Endothelial cell of umbilical vein (primary cell): ENCODE results near the gene GGA2.

ENCODE experiments used
- EZH2 ChIP-seq: IDR thresholded peaks from 2 replicates; pipeline ENCODE4 v1.6.1; 2012; ENCODE audit warnings: borderline replicate concordance, low read depth, mild to moderate bottlenecking, moderate library complexity, low read length, inconsistent platforms; ENCODE audit not compliant: severe bottlenecking
- FOS ChIP-seq: IDR thresholded peaks from 2 replicates; pipeline ENCODE4 v1.6.1; 2011; ENCODE audit warnings: mild to moderate bottlenecking, low read length, moderate library complexity, borderline replicate concordance; ENCODE audit not compliant: insufficient read depth
- POLR2A ChIP-seq: IDR thresholded peaks from 2 replicates; pipeline ENCODE4 v1.6.1; 2012; ENCODE audit warnings: low read depth, mild to moderate bottlenecking, control low read depth, low read length
- POLR2AphosphoS5 ChIP-seq: IDR thresholded peaks from 2 replicates; pipeline ENCODE4 v1.6.1; 2012; ENCODE audit warnings: low read depth, mild to moderate bottlenecking, control low read depth, low read length, moderate library complexity; ENCODE audit not compliant: insufficient read depth
- TF ChIP-seq, protein P1 (sequence below), 2 donors: IDR thresholded peaks; 1 replicate in 1 of 2; 2 replicates in 1 of 2; pipeline ENCODE4 v1.5.1; 2011; ENCODE audit warnings: low read length in 2 of 2, mild to moderate bottlenecking in 2 of 2, moderate library complexity in 2 of 2, control low read depth in 1 of 2, inconsistent platforms in 1 of 2, low read depth in 1 of 2; ENCODE audit not compliant: insufficient read depth in 1 of 2; ENCODE audit errors: extremely low read depth in 1 of 2
- TF ChIP-seq, protein P2 (sequence below): IDR thresholded peaks from 2 replicates; pipeline ENCODE4 v1.6.1; 2011; ENCODE audit not compliant: insufficient read depth, insufficient read length

DNA sequence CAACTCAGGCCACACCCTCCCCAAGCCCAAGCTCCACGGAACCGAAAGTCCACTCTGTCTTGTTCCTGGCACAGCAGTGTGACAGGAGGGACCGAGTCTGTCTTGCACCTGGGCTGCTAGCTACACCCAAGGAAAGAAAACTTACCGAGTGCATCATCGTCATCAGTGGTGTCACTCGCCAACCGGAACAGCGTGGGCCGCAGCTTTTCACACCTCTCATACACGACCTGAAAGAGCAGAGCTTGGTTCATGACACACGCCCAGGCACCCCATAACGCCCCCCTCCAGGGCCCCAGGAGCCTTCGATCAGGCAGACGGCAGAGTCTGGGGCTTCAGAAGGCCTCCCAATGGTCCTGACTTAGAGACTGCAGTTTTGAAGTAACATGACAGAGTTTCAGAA lies 27.5 kb downstream of the GGA2 start:
- TF ChIP-seq, protein P1, sequence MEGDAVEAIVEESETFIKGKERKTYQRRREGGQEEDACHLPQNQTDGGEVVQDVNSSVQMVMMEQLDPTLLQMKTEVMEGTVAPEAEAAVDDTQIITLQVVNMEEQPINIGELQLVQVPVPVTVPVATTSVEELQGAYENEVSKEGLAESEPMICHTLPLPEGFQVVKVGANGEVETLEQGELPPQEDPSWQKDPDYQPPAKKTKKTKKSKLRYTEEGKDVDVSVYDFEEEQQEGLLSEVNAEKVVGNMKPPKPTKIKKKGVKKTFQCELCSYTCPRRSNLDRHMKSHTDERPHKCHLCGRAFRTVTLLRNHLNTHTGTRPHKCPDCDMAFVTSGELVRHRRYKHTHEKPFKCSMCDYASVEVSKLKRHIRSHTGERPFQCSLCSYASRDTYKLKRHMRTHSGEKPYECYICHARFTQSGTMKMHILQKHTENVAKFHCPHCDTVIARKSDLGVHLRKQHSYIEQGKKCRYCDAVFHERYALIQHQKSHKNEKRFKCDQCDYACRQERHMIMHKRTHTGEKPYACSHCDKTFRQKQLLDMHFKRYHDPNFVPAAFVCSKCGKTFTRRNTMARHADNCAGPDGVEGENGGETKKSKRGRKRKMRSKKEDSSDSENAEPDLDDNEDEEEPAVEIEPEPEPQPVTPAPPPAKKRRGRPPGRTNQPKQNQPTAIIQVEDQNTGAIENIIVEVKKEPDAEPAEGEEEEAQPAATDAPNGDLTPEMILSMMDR (IDR thresholded peaks at IDR 0.05; ENCODE audit: extremely low read depth in 1 of 2, insufficient read depth in 1 of 2, low read depth in 1 of 2, low read length in 2 of 2) = no peak
- no peak for TF ChIP-seq POLR2A
- TF ChIP-seq EZH2 = no peak
- TF ChIP-seq, protein P2, sequence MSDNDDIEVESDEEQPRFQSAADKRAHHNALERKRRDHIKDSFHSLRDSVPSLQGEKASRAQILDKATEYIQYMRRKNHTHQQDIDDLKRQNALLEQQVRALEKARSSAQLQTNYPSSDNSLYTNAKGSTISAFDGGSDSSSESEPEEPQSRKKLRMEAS = no peak
- TF ChIP-seq FOS = no peak
- no peak for TF ChIP-seq POLR2AphosphoS5
